HEK293 (cell line): Measurements from ENCODE around the gene PARD3B.

Experiments
- TRIM28 ChIP-seq: IDR thresholded peaks from 2 replicates; pipeline ENCODE4 v1.6.1; 2011; ENCODE audit warnings: low read length, control low read depth, borderline replicate concordance
- ZBTB7A ChIP-seq: fragments of 450-650 bp; formaldehyde crosslinking; IDR thresholded peaks from 2 replicates; pipeline ENCODE4 v1.5.1; 2016; ENCODE audit warnings: low read depth, missing biosample characterization, missing genetic modification characterization
- ZNF530 ChIP-seq: fragments of 450-650 bp; formaldehyde crosslinking; IDR thresholded peaks from 2 replicates; pipeline ENCODE4 v1.5.1; 2016; ENCODE audit warnings: low read depth, missing biosample characterization, missing genetic modification characterization
- TF ChIP-seq, protein P1 (sequence below): fragments of 450-650 bp; formaldehyde crosslinking; IDR thresholded peaks from 2 replicates; pipeline ENCODE4 v1.5.1; 2016; ENCODE audit warnings: missing biosample characterization, missing genetic modification characterization

GRCh38 chr2:205531489-205532148, 986.3 kb downstream of the PARD3B start:
- TF ChIP-seq ZNF530 (tag by site-specific recombination) (no peak), ZBTB7A (tag by site-specific recombination) (no peak), TRIM28 (no peak)
- TF ChIP-seq, protein P1, sequence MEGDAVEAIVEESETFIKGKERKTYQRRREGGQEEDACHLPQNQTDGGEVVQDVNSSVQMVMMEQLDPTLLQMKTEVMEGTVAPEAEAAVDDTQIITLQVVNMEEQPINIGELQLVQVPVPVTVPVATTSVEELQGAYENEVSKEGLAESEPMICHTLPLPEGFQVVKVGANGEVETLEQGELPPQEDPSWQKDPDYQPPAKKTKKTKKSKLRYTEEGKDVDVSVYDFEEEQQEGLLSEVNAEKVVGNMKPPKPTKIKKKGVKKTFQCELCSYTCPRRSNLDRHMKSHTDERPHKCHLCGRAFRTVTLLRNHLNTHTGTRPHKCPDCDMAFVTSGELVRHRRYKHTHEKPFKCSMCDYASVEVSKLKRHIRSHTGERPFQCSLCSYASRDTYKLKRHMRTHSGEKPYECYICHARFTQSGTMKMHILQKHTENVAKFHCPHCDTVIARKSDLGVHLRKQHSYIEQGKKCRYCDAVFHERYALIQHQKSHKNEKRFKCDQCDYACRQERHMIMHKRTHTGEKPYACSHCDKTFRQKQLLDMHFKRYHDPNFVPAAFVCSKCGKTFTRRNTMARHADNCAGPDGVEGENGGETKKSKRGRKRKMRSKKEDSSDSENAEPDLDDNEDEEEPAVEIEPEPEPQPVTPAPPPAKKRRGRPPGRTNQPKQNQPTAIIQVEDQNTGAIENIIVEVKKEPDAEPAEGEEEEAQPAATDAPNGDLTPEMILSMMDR = no peak
